Erythroblast (primary cell): ENCODE results near the gene MGRN1.

Experiments used
- GATA1 ChIP-seq: IDR thresholded peaks from 2 replicates; pipeline ENCODE4 v1.6.1; 2011; ENCODE audit warnings: low read depth, mild to moderate bottlenecking, control low read depth, low read length, moderate library complexity
- POLR2A ChIP-seq: IDR thresholded peaks from 2 replicates; pipeline ENCODE4 v1.6.1; 2011; ENCODE audit warnings: mild to moderate bottlenecking, low read length

GRCh38 chr16:4729876-4730275, 105.2 kb downstream of the MGRN1 start:
- TF ChIP-seq POLR2A: no peak
- no peak for TF ChIP-seq GATA1
